ENCODE measurements around the gene TCF25.
"Not testable (repeated sequence)": the region's sequence is repeated elsewhere in the genome, so short reads cannot be mapped to it uniquely, and the experiment has no call there.

Gene TCF25

DNA sequence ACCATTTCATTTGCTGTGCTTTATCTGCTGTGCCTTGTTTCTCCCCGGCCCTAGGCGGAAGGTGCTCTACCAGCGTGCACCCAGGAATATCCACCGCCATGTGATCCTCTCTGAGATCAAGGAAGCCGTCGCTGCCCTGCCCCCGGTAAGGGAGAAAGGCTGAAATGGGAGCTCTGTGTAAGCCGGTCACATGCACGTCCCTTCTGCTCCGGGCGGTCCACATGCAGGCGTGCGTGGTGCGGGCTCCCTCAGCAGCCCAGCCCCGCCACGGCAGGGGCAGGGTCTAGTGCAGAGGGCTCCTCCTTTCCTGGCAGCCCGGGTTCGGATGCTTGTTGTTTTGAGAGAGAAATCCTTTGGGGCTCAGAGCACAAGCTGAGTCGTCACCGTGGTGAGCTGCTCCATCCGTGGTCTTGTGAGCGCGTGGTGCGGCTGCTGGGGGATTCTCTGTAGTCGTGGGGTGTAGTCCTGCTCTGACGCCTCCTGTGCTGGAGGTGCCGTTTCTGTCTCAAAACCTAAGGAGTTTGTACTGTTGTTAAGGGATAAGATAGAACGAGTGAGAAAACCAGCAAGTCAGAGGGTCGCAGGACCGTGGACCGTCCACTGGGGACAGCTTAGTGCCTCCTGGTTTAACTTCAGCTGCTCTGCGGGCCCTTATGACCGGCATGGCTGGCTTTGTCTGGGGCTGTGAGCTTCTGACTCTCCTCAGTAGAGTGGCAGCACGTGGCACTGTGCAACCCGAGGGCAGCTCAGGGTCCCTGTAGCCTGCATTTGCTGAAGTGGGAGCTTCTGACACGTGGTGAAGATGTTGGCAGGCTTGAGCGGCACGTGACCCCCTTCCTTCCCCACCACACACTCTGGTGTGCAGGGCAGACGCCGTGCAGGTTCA, 33.0 kb downstream of the TCF25 start:
- DNase-seq, result no peak

DNA sequence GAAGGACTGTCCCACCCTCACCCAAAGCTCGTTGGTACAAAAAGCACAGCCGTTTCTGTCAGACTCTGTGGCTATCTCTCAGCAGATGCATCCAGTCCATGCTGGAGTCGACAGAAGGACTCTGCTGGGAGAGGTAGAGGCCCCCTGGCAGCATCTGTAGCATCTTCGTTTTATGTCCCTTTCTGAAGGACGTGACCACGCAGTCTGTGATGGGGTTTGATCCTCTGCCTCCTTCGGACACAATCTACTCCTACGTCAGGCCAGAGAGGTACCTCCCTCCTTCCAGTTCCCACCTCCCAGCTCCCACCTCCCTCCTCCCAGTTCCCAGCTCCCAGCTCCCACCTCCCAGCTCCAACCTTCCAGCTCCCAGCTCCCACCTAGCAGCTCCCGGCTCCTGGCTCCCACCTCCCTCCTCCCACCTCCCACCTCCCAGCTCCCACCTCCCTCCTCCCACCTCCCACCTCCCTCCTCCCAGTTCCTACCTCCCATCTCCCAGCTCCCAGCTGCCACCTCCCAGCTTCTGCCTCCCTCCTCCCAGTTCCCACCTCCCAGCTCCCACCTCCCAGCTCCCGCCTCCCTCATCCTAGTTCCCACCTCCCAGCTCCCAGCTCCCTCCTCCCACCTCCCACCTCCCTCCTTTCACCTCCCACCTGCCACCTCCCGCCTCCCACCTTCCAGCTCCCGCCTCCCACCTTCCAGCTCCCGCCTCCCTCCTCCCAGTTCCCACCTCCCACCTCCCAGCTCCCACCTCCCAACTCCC, 33.8 kb downstream of the TCF25 start:
- DNase-seq, result no peak

DNA sequence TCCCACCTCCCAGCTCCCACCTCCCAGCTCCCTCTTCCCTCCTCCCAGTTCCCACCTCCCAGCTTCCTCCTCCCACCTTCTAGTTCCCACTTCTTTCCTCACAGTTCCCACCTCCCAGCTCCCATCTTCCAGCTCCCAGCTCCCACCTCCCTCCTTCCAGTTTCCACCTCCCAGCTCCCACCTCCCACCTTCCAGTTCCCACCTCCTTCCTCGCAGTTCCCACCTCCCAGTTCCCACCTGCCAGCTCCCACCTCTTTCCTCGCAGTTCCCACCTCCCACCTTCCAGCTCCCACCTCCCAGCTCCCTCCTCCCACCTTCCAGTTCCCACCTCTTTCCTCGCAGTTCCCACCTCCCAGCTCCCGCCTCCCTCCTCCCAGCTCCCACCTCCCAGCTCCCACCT, 34.8 kb downstream of the TCF25 start:
- no peak for DNase-seq

DNA sequence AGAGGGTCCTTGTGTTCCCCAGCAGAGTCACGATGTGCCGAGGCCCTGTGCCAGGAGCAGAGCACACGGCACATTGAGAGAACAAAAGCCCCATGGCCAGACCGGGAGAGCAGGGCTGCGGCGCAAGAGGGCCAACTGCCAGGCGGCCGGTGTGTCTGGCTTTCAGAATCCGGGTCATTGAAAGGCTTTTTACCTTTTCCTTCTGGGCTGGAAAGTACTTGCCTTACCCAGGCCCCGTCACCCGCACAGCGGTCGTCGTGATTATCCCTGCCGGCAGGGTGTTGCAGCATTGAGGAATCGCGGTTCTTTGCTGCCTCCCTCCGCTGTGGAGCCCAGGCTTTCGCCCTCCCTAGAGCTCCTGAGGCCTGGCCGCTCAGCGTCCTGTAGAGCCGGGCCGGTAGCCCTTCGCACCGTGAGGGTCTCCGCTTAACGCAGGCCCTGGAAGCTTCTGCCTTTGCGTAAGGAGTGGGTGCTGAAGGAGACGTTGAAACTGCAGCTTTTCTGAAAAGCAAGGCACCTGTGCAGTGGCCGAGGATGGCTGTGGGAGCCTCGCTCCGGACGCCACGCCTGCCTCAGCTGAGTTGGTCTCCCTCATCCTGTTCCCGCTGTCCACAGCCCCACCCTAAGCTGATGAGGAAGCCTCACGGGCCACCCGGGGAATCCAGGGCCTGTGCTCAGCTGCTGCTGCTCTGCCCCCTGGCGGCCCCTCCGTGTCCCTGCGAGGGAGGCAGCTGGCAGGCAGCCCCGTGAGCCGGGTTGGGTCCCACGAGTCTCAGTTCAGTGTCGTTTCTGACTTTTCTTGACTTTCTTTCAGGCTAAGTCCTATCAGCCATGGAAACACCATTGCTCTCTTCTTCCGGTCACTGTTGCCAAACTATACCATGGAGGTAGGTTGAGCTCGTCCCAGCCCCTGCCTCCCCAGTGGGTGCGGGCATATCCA, 36.7 kb downstream of the TCF25 start:
- DNase-seq, result peak; percentile 68

DNA sequence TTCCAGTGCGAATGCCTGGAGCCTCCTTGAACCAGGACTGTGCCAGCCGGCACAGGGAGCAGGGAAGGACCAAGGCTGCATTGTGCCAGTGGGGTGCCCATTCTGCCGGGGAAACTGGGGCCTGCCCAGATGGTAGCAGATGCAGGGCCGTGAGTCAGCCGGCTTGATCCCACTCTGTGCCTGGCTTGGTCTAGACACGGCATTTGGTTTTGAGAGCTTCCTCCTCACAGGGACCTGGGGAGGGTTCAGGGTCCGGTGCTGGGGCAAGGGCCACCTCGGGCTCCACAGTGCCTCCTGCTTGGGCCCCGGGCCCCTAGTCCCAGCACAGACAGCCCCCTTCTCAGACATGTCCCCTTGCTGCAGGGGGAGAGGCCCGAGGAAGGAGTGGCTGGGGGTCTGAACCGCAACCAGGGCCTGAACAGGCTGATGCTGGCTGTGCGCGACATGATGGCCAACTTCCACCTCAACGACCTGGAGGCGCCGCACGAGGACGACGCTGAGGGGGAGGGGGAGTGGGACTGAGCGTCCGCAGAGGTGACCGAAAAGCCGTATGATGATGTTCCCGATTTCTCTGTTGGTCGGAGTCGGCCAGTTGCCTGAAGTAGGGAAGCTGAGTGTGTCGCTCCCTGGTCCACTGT, 37.4 kb downstream of the TCF25 start:
- DNase-seq, result no peak

DNA sequence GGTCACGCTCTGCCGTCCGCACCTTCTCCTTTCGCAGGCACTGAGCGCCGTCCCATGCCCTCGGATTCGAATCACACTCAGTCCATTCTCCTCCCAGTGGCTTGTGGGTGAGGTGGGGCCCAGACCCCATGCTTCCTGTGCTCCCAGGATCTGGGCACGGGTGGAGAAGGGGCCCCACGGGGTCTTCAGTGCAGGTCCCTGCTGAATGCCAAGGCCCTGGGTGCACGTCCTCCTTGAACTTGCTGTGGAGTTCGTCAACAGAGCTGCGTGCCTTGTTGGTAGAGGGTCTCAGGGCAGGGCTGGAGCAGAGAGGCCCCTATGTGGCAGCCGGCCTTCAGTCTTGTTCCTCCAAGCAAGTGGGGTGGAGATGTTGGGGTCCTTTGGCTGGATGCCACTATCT, 38.0 kb downstream of the TCF25 start:
- no peak for DNase-seq

DNA sequence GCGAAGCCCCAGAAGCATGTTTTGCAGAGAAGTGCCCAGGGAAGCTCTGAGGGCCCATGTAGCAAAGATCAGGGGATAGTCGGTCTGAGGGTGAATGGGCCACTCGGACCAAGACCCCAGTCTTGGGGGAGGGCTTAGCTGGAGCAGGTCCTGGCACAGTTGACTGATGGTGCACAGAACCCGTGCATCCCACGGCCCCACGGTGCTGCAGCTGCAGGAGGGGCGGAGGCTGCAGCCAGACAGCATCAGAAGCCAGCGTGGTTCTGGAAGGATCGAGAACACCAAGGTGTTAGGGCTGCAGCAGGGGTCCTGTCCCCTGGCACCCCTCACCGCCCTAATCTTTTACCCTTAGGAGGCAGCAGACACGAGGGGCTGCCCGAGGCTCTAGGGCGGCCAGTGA, 38.8 kb downstream of the TCF25 start:
- DNase-seq, result no peak

DNA sequence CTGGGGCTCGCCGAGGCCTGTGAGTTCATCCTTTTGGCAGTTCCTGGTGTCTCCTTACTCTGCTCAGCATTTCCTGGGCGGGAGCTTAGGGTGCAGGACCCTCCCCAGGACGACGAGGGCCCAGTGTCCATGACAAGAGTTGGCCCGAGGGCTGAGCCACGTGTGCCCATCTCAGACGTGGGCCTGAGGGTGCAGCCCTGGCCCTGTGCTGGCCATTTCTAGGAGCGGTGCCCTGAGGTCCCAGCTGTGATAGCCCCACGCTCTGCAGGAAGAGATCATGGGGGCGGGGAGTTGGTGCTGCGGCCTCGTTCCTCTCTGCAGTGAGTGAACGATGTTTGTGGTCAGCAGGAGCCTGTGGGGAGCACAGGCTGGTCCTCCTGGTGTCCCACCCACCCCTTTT, 39.2 kb downstream of the TCF25 start:
- DNase-seq, result no peak

DNA sequence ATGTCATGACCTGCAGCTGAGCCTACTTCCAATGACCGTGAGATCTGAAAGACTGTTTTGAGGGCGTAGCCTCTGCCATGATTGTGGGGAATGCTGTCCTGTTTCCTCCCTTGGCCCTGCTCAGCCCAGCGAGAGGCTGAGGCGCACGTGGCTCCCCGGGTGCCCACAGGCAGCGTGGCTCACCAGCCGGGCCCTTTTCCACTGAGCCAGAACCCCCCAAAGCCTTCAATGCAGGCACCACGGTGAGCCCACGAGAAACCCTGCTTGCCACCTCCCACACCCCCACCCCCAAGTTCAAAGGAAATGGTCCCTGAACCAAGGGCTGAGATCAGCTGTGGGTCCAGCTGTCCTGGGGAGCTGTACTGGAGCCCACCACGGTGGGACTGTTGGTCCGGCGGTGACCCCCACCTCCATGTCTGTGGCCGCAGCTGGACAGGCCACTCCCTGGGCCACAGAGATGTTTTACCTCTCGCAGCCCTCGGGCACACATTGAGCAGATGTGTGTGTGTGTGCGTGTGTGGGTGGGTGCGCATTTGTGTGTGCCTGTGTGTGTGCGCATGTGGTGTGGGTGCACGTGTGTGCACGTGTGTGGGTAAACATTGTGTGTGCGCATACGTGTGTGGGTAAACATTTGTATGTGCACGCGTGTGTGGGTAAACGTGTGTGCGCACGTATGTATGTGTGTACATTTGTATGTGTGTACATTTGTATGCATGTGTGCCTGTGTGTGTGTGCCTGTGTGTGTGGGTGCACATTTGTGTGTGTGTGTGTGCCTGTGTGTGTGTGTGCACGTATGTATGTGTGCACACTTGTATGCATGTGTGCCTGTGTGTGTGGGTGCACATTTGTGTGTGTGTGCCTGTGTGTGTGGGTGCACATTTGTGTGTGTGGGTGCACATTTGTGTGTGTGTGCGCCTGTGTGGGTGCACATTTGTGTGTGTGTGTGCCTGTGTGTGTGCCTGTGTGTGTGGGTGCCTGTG, 40.3 kb downstream of the TCF25 start:
- DNase-seq, result no peak

DNA sequence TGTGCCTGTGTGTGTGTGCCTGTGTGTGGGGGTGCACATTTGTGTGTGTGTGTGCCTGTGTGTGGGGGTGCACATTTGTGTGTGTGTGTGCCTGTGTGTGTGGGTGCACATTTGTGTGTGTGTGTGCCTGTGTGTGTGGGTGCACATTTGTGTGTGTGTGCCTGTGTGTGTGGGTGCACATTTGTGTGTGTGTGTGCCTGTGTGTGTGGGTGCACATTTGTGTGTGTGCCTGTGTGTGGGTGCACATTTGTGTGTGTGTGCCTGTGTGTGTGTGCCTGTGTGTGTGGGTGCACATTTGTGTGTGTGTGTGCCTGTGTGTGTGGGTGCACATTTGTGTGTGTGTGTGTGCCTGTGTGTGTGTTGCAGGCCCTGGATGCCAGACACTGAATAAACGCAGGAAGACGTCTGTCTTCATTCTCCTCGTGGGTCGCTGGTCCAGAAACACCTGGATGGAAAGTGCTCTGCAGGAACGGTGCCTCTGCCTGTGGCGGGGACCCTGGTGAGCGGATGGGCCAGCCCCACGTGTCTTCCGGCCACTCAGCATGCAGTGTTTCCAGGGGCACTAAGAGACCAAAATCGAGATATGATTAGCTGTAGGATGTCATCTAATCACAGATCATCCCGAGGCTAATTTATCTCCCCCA, 41.4 kb downstream of the TCF25 start:
- DNase-seq, result not testable (repeated sequence)

DNA sequence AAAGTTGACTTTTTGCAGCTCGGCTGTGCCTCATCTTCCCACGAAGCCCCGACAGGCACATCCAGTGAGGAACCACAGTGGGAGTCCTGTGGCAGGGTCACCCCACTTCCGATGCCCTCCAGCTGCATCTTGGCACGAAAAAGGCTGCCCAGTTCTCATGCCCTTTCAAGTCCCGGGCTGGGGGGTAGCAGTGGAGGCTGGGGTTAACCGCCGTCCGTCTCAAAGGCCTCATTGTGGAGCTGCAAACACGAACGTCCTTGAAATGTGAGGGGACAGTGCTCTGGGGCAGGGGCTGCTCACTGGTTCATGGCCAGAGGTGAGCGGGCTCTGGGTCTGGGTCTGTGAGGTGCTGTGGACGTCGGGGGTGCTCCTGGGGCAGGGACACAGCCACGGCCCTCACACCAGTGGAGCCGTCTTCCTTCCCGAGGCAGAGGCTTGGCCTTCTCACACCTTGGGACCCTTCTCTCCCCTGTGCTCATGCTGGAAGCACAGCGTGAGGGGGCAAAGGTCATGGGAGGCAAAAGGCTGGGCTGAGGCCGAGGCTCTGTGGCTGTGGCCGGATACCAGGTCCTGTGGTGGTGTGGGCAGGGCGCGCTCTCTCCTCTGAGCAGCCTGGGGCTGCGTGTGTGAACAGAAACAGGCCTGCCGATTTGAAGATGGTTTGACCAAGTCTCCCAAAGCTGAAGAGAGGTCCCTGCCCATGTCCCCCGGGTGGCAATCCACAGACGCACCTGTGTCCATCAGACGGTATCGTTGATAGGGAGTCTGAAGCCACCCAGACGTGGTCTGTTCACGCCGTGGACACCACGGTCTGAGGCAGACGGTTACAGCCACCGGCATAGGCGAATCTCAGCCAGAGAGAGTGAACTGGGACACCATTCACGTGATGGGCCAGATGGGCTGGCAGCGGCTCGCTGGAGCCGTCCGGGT, 42.2 kb downstream of the TCF25 start:
- no peak for DNase-seq

DNA sequence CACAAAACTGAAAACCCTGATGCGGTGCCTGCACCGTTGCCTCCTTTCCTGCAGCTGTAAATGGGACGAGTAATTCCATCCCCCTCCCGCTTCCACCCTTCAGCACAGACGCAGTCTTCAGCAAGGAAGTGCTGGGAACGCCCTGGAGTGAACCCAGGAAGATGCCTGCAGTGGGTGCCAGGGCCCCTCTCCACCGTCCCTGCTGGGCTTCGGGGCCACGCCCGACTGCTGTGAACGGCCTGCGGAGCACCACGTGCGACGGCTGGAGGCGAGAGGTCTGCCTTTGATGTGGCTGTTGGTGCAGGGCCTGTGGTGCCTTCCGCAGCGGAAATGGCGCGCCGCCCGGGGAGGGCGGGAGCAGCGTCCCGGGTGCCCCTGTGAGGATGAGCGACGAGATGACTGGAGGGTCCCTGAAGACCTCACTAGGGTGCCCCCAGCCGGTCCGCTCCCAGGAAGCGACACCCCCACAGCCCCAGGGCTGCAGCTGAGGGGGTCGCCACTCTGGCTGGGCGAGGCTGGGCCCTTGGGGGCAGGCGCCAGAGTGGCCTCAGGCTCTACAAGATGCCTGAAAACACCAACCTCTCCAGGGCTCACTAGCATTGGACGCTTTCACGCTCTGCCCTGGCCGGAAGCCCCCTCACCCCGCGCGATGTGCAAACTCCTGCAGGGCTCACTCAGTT, 44.5 kb downstream of the TCF25 start:
- peak; percentile 75 for DNase-seq

DNA sequence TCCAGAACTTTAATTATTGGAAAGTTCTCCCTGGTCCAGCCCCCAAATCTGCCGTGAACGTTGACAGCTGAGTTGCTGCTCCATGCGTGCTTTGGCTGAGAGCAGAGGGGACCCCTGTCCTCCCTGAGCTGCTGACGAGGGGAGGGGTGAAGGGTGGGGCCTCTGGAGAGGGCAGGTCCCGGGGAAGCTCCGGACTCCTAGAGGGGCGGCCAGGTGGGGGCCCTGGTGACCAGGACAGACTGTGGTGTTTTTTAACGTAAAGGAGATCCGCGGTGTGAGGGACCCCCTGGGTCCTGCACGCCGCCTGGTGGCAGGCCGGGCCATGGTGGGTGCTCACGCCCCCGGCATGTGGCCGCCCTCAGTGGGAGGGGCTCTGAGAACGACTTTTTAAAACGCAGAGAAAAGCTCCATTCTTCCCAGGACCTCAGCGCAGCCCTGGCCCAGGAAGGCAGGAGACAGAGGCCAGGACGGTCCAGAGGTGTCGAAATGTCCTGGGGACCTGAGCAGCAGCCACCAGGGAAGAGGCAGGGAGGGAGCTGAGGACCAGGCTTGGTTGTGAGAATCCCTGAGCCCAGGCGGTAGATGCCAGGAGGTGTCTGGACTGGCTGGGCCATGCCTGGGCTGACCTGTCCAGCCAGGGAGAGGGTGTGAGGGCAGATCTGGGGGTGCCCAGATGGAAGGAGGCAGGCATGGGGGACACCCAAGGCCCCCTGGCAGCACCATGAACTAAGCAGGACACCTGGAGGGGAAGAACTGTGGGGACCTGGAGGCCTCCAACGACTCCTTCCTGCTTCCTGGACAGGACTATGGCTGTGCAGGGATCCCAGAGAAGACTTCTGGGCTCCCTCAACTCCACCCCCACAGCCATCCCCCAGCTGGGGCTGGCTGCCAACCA, 45.3 kb downstream of the TCF25 start, which contains the start of gene MC1R:
MC1R (plus strand) TSS at position 410 of the 895 bp plus-strand sequence; CDS start at position 807, 397 bp downstream.
- peak; percentile 50 for DNase-seq

DNA sequence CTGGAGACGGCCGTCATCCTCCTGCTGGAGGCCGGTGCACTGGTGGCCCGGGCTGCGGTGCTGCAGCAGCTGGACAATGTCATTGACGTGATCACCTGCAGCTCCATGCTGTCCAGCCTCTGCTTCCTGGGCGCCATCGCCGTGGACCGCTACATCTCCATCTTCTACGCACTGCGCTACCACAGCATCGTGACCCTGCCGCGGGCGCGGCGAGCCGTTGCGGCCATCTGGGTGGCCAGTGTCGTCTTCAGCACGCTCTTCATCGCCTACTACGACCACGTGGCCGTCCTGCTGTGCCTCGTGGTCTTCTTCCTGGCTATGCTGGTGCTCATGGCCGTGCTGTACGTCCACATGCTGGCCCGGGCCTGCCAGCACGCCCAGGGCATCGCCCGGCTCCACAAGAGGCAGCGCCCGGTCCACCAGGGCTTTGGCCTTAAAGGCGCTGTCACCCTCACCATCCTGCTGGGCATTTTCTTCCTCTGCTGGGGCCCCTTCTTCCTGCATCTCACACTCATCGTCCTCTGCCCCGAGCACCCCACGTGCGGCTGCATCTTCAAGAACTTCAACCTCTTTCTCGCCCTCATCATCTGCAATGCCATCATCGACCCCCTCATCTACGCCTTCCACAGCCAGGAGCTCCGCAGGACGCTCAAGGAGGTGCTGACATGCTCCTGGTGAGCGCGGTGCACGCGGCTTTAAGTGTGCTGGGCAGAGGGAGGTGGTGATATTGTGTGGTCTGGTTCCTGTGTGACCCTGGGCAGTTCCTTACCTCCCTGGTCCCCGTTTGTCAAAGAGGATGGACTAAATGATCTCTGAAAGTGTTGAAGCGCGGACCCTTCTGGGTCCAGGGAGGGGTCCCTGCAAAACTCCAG, 46.4 kb downstream of the TCF25 start:
- no peak for DNase-seq

DNA sequence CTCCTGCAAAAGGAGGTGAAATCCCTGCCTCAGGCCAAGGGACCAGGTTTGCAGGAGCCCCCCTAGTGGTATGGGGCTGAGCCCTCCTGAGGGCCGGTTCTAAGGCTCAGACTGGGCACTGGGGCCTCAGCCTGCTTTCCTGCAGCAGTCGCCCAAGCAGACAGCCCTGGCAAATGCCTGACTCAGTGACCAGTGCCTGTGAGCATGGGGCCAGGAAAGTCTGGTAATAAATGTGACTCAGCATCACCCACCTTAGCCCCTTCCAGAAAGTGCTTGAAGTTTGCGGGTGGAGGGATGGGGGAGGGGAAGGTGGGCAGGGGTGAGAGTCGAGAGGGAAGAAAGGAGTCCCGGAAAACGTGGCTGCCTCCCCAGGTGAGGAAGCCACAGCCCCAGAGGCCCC, 47.3 kb downstream of the TCF25 start:
- peak; percentile 28 for DNase-seq

DNA sequence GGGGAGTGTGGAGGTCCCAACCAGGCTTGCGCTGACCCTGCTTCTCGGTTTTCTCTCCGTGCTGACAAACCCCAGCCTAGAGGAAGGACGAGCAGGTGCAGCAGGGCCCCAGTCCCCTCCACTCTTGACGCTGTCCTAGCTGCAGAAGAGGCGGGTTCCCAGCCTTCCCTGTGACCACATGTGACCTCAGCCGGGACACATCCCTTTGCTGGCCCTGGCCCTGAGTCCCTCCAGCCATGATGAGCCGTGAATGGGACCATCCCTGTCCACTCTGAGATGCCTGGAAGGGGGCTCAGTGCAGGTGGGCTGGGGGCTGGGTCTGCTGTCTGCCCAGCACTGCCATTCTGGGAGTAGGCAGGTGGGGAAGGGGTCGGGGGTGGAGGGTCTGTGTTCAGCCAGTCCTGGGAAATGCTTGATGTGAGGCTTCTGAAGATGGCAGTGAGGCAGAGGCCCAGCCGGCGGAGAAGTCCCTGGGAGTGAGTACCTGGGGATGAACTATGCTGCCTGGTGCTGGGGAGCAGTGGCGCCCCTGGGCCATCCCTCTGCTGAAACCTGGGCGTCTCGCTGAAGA, 47.8 kb downstream of the TCF25 start:
- no peak for DNase-seq

Measured in fibroblast of upper back skin (primary cell).